ENCODE results near the gene NDUFAB1. TPM values are rescaled to one million over a fixed set of nuclear protein-coding genes. Genes with fewer than 3 reads are reported as not detected.

NDUFAB1 gene
- total RNA-seq, 1 donor from 2014 or later = 86.3 TPM

GRCh38 chr16:23573817-23574216 is 22.3 kb downstream of the NDUFAB1 start:
- no peak overlapping the region for H3K4me3 Mint-ChIP-seq
- H3K36me3 Mint-ChIP-seq = peaks cover 9% of the 10 kb centered on the region
- no peak overlapping the region for H3K27ac Mint-ChIP-seq
- H3K27me3 Mint-ChIP-seq = no peaks in the 10 kb centered on the region
- no peak for TF ChIP-seq CTCF (conservative IDR thresholded peaks at IDR 0.05)
- H3K4me1 Mint-ChIP-seq (ENCODE audit: unreplicated experiment) = no peaks in the 10 kb centered on the region
- no peaks in the 10 kb centered on the region for H3K9me3 Mint-ChIP-seq
- DNase-seq (ENCODE audit: extremely low spot score, unreplicated experiment) = no peak

GRCh38 chr16:23572394-23572793 is 23.7 kb downstream of the NDUFAB1 start:
- Mint-ChIP-seq H3K4me1 (ENCODE audit: unreplicated experiment) (no peaks in the 10 kb centered on the region), H3K27me3 (no peaks in the 10 kb centered on the region), H3K9me3 (no peaks in the 10 kb centered on the region), H3K4me3 (no peak overlapping the region), H3K36me3 (peaks cover 9% of the 10 kb centered on the region), H3K27ac (no peak overlapping the region)
- DNase-seq (ENCODE audit: extremely low spot score, unreplicated experiment) = no peak
- TF ChIP-seq CTCF (conservative IDR thresholded peaks at IDR 0.05) = no peak

- Mint-ChIP-seq H3K9me3 (no peaks in the 10 kb centered on the region), H3K27me3 (no peaks in the 10 kb centered on the region), H3K4me3 (no peak overlapping the region), H3K36me3 (peaks cover 14% of the 10 kb centered on the region), H3K4me1 (ENCODE audit: unreplicated experiment) (no peaks in the 10 kb centered on the region), H3K27ac (no peak overlapping the region)
- no peak for TF ChIP-seq CTCF (conservative IDR thresholded peaks at IDR 0.05)
- no peak for DNase-seq (ENCODE audit: extremely low spot score, unreplicated experiment)
These were observed 24.2 kb downstream of the NDUFAB1 start for GRCh38 chr16:23571895-23572294.

- Mint-ChIP-seq H3K4me3 (no peak overlapping the region), H3K36me3 (peaks cover 17% of the 10 kb centered on the region), H3K9me3 (no peaks in the 10 kb centered on the region), H3K27me3 (no peaks in the 10 kb centered on the region), H3K27ac (no peak overlapping the region), H3K4me1 (ENCODE audit: unreplicated experiment) (no peaks in the 10 kb centered on the region)
- TF ChIP-seq CTCF (conservative IDR thresholded peaks at IDR 0.05) = no peak
- no peak for DNase-seq (ENCODE audit: extremely low spot score, unreplicated experiment)
These were observed 25.0 kb downstream of the NDUFAB1 start for GRCh38 chr16:23570992-23571632.

- peaks cover 28% of the 10 kb centered on the region for H3K36me3 Mint-ChIP-seq
- no peaks in the 10 kb centered on the region for H3K27me3 Mint-ChIP-seq
- H3K27ac Mint-ChIP-seq = no peak overlapping the region
These were observed 28.5 kb downstream of the NDUFAB1 start for GRCh38 chr16:23567602-23568001.

More at GRCh38 chr16:23567602-23568001, 28.5 kb downstream of the NDUFAB1 start:
- no peaks in the 10 kb centered on the region for H3K9me3 Mint-ChIP-seq
- no peaks in the 10 kb centered on the region for H3K4me1 Mint-ChIP-seq (ENCODE audit: unreplicated experiment)
- DNase-seq (ENCODE audit: extremely low spot score, unreplicated experiment) = no peak
- no peak overlapping the region for H3K4me3 Mint-ChIP-seq
- TF ChIP-seq CTCF (conservative IDR thresholded peaks at IDR 0.05) = no peak

Data from type B pancreatic cell (in vitro differentiated cells).